ENCODE data around the gene PDZD7.

PDZD7 gene

GRCh38 chr10:101013365-101013825 lies 17.5 kb downstream of the PDZD7 start:
- CTCF ChIA-PET, result interaction anchor here (0.6 to 7.2 kb wide), 21 partner anchors 9 to 450 kb away, joined by 3 to 274 read pairs (median 7); partner anchors contain the start of genes KAZALD1, LZTS2, MRPL43 and PDZD7
- POLR2A ChIA-PET, result interaction anchor here (2.7 kb wide), 1 partner anchor 16 kb away, joined by 14 read pairs; no protein-coding TSS in a partner anchor
- Histone ChIP-seq H3K4me1 (ENCODE audit: control insufficient read depth, insufficient read depth, low read length) (peaks cover 2% of the 10 kb centered on the region; the same call in 1 of the 2 replicates), H3K4me3 (ENCODE audit: low read depth, low read length) (no peak overlapping the region), H3K27ac (ENCODE audit: extremely low read depth, low read depth, low read length) (no peak overlapping the region), H3K9me3 (ENCODE audit: control insufficient read depth, insufficient read depth, low read depth, low read length) (no peaks in the 10 kb centered on the region), H3K36me3 (ENCODE audit: control insufficient read depth in 2 of 2, insufficient read depth in 1 of 2, low read length in 2 of 2) (no peaks in the 10 kb centered on the region)
- no peak for TF ChIP-seq ZNF658 (tag by site-specific recombination; IDR thresholded peaks at IDR 0.05)
- TF ChIP-seq ZNF580 (tag by site-specific recombination; IDR thresholded peaks at IDR 0.05), result peak; percentile 45; the same call in 1 of the 2 replicates
- no peak for TF ChIP-seq PRDM2 (tag by site-specific recombination; IDR thresholded peaks at IDR 0.05; ENCODE audit: borderline replicate concordance)
- TF ChIP-seq REST (tag by site-specific recombination; IDR thresholded peaks at IDR 0.05), result no peak
- no peak for TF ChIP-seq KLF10 (tag by site-specific recombination; IDR thresholded peaks at IDR 0.05)
- TF ChIP-seq ZNF366 (tag by site-specific recombination; conservative IDR thresholded peaks at IDR 0.05), result 0 out of 2 replicates have a peak, but pooled peaks have one; percentile 15

GRCh38 chr10:101012525-101013364 lies 18.2 kb downstream of the PDZD7 start:
- CTCF ChIA-PET, result interaction anchor here (0.6 to 4.8 kb wide), 9 partner anchors 9 to 132 kb away, joined by 3 to 64 read pairs (median 6); partner anchors contain the start of gene LZTS2
- peaks cover 4% of the 10 kb centered on the region; the same call in 1 of the 2 replicates for H3K4me1 ChIP-seq (ENCODE audit: control insufficient read depth, insufficient read depth, low read length)
- TF ChIP-seq OVOL3 (tag by site-specific recombination; IDR thresholded peaks at IDR 0.05) (no peak), ZNF416 (tag by site-specific recombination; IDR thresholded peaks at IDR 0.05) (no peak), MYNN (tag by site-specific recombination; IDR thresholded peaks at IDR 0.05; ENCODE audit: borderline replicate concordance) (no peak), ZNF660 (tag by site-specific recombination; IDR thresholded peaks at IDR 0.05) (peak; percentile 58; the same call in 1 of the 2 replicates), IKZF3 (tag by site-specific recombination; IDR thresholded peaks at IDR 0.05) (peak; percentile 33; the same call in 1 of the 2 replicates), ZNF302 (tag by site-specific recombination; IDR thresholded peaks at IDR 0.05; ENCODE audit: low read depth) (no peak), ZNF561 (tag by site-specific recombination; IDR thresholded peaks at IDR 0.05; ENCODE audit: borderline replicate concordance) (peak; percentile 74; the same call in 1 of the 2 replicates), ZNF449 (tag by site-specific recombination; IDR thresholded peaks at IDR 0.05) (no peak), ZNF521 (tag by site-specific recombination; IDR thresholded peaks at IDR 0.05) (no peak), SP2 (tag by site-specific recombination; IDR thresholded peaks at IDR 0.05) (no peak), ZXDB (tag by site-specific recombination; IDR thresholded peaks at IDR 0.05) (0 out of 2 replicates have a peak, but pooled peaks have one; percentile 24), KLF7 (tag by site-specific recombination; IDR thresholded peaks at IDR 0.05; ENCODE audit: borderline replicate concordance) (no peak), ZNF837 (tag by site-specific recombination; IDR thresholded peaks at IDR 0.05) (no peak)

More at GRCh38 chr10:101012525-101013364, 18.2 kb downstream of the PDZD7 start:
- H3K36me3 ChIP-seq (ENCODE audit: control insufficient read depth in 2 of 2, insufficient read depth in 1 of 2, low read length in 2 of 2), result peaks cover 0 to 2% of the 10 kb centered on the region in 2 experiments; a peak in 1 of 3 replicates
- H3K27ac ChIP-seq (ENCODE audit: extremely low read depth, low read depth, low read length), result no peak overlapping the region
- H3K9me3 ChIP-seq (ENCODE audit: control insufficient read depth, insufficient read depth, low read depth, low read length), result no peaks in the 10 kb centered on the region
- POLR2A ChIA-PET, result interaction anchor here (2.4 kb wide), 1 partner anchor 14 kb away, joined by 7 read pairs; no protein-coding TSS in a partner anchor
- no peak overlapping the region for H3K4me3 ChIP-seq (ENCODE audit: low read depth, low read length)
